ENCODE results near the gene NDE1.
"Not testable (repeated sequence)": the region's sequence is repeated elsewhere in the genome, so short reads cannot be mapped to it uniquely, and the experiment has no call there.

The NDE1 gene

GRCh38 chr16:15652293-15653001 lies 2.4 kb downstream of the NDE1 start:
- no peak for DNase-seq (ENCODE audit: low spot score)

- no peak for DNase-seq (ENCODE audit: low spot score)
Measured at GRCh38 chr16:15653227-15653626, 3.2 kb downstream of the NDE1 start.

- DNase-seq (ENCODE audit: low spot score): no peak
Measured at GRCh38 chr16:15654591-15654990, 4.5 kb downstream of the NDE1 start.

- not testable (repeated sequence) for DNase-seq (ENCODE audit: low spot score)
Measured at GRCh38 chr16:15655561-15655960, 5.5 kb downstream of the NDE1 start.

- DNase-seq (ENCODE audit: low spot score): no peak
Measured at GRCh38 chr16:15658149-15658548, 8.1 kb downstream of the NDE1 start.

GRCh38 chr16:15658556-15658955 lies 8.5 kb downstream of the NDE1 start:
- no peak for DNase-seq (ENCODE audit: low spot score)

GRCh38 chr16:15660203-15660601 lies 10.2 kb downstream of the NDE1 start:
- no peak for DNase-seq (ENCODE audit: low spot score)

- DNase-seq (ENCODE audit: low spot score): no peak
Measured at GRCh38 chr16:15665107-15665506, 15.1 kb downstream of the NDE1 start.

- DNase-seq (ENCODE audit: low spot score): no peak
Measured at GRCh38 chr16:15667091-15667742, 17.2 kb downstream of the NDE1 start.

- DNase-seq (ENCODE audit: low spot score): no peak
Measured at GRCh38 chr16:15671530-15672117, 21.6 kb downstream of the NDE1 start.

- DNase-seq (ENCODE audit: low spot score): not testable (repeated sequence)
Measured at GRCh38 chr16:15672127-15672513, 22.1 kb downstream of the NDE1 start.

GRCh38 chr16:15672514-15673167 lies 22.6 kb downstream of the NDE1 start:
- peak; percentile 72 for DNase-seq (ENCODE audit: low spot score)

GRCh38 chr16:15674571-15674970 lies 24.5 kb downstream of the NDE1 start:
- DNase-seq (ENCODE audit: low spot score): no peak

GRCh38 chr16:15676506-15676905 lies 26.5 kb downstream of the NDE1 start:
- no peak for DNase-seq (ENCODE audit: low spot score)

GRCh38 chr16:15677447-15677846 lies 27.4 kb downstream of the NDE1 start:
- no peak for DNase-seq (ENCODE audit: low spot score)

GRCh38 chr16:15682105-15682570 lies 32.1 kb downstream of the NDE1 start:
- DNase-seq (ENCODE audit: low spot score): peak; percentile 41

- no peak for DNase-seq (ENCODE audit: low spot score)
Measured at GRCh38 chr16:15686287-15686686, 36.2 kb downstream of the NDE1 start.

GRCh38 chr16:15689290-15689689 lies 39.2 kb downstream of the NDE1 start:
- no peak for DNase-seq (ENCODE audit: low spot score)

GRCh38 chr16:15690296-15690695 lies 40.3 kb downstream of the NDE1 start:
- DNase-seq (ENCODE audit: low spot score): no peak

GRCh38 chr16:15691046-15691445 lies 41.0 kb downstream of the NDE1 start:
- no peak for DNase-seq (ENCODE audit: low spot score)

GRCh38 chr16:15692508-15692907 lies 42.5 kb downstream of the NDE1 start:
- DNase-seq (ENCODE audit: low spot score): not testable (repeated sequence)

- no peak for DNase-seq (ENCODE audit: low spot score)
Measured at GRCh38 chr16:15694499-15694898, 44.5 kb downstream of the NDE1 start.

GRCh38 chr16:15699819-15700218 lies 49.8 kb downstream of the NDE1 start:
- no peak for DNase-seq (ENCODE audit: low spot score)
